GM23338 (cell line): ENCODE results near the gene HECTD1. TPM values are rescaled to one million over a fixed set of nuclear protein-coding genes. Genes with fewer than 3 reads are reported as not detected.

ENCODE experiments used
- ATAC-seq: fragments of 200-7000 bp; cut with Tn5 transposase; 3 replicates; pipeline ENCODE4 v1.9.1; 2020
- DNase-seq: peaks from one replicate; pipeline ENCODE4 v3.0.0-alpha.2; 2015; ENCODE audit warnings: low spot score
- H2AFZ ChIP-seq: fragments of 200-600 bp; sonication (generic); 2 replicates; pipeline ENCODE4 v1.8.0; 2016; ENCODE audit warnings: antibody characterized with exemption, mild to moderate bottlenecking, moderate library complexity
- H3F3A ChIP-seq: fragments of 200-600 bp; sonication (generic); replicated peaks from 2 replicates; pipeline ENCODE4 v1.8.0; 2017; ENCODE audit warnings: antibody characterized with exemption, mixed run types, low read depth
- H3K27ac ChIP-seq: fragments of 200-600 bp; sonication (generic); 2 replicates; pipeline ENCODE4 v1.6.1; 2016; ENCODE audit warnings: low read depth
- H3K27me3 ChIP-seq: fragments of 200-600 bp; sonication (generic); 2 replicates; pipeline ENCODE4 v1.8.0; 2016; ENCODE audit warnings: mild to moderate bottlenecking, mixed run types, moderate library complexity; ENCODE audit not compliant: insufficient read depth
- H3K36me3 ChIP-seq: fragments of 200-600 bp; sonication (generic); 2 replicates; pipeline ENCODE4 v1.8.0; 2016; ENCODE audit warnings: mild to moderate bottlenecking; ENCODE audit not compliant: insufficient read depth
- H3K4me1 ChIP-seq: fragments of 200-600 bp; sonication (generic); 2 replicates; pipeline ENCODE4 v1.8.0; 2016; ENCODE audit warnings: mild to moderate bottlenecking, moderate library complexity; ENCODE audit not compliant: insufficient read depth
- H3K4me2 ChIP-seq: fragments of 200-600 bp; sonication (generic); 2 replicates; pipeline ENCODE4 v1.7.1; 2017; ENCODE audit warnings: mixed run types
- H3K4me3 ChIP-seq: fragments of 200-600 bp; sonication (generic); 2 replicates; pipeline ENCODE4 v1.6.1; 2016; ENCODE audit warnings: mixed run types
- H3K79me2 ChIP-seq: fragments of 200-600 bp; sonication (generic); replicated peaks from 2 replicates; pipeline ENCODE4 v1.8.0; 2017; ENCODE audit warnings: mild to moderate bottlenecking; ENCODE audit not compliant: insufficient read depth
- H3K9me2 ChIP-seq: fragments of 200-600 bp; sonication (generic); 2 replicates; pipeline ENCODE4 v1.8.0; 2017; ENCODE audit not compliant: insufficient read depth
- H4K20me1 ChIP-seq: fragments of 200-600 bp; sonication (generic); replicated peaks from 2 replicates; pipeline ENCODE4 v1.8.0; 2017; ENCODE audit warnings: mild to moderate bottlenecking; ENCODE audit not compliant: insufficient read depth
- H3K27ac Mint-ChIP-seq: 2 replicates; pipeline ENCODE4 v1.8.0; 2020; ENCODE audit warnings: inconsistent platforms, mild to moderate bottlenecking, moderate library complexity, mixed read lengths
- H3K27me3 Mint-ChIP-seq: 3 replicates; pipeline ENCODE4 v1.8.0; 2022; ENCODE audit warnings: low read depth, mild to moderate bottlenecking, moderate library complexity, mixed read lengths, inconsistent platforms; ENCODE audit not compliant: insufficient read depth, poor library complexity
- H3K36me3 Mint-ChIP-seq: 3 replicates; pipeline ENCODE4 v1.8.0; 2021; ENCODE audit warnings: low read depth, mild to moderate bottlenecking, inconsistent platforms, moderate library complexity, mixed read lengths
- H3K4me1 Mint-ChIP-seq: 3 replicates; pipeline ENCODE4 v1.8.0; 2020; ENCODE audit warnings: mild to moderate bottlenecking, inconsistent platforms, mixed read lengths
- H3K4me3 Mint-ChIP-seq: 3 replicates; pipeline ENCODE4 v1.8.0; 2021; ENCODE audit warnings: moderate library complexity, mild to moderate bottlenecking, inconsistent platforms, mixed read lengths
- H3K9me3 Mint-ChIP-seq: 3 replicates; pipeline ENCODE4 v1.8.0; 2020; ENCODE audit warnings: moderate library complexity, mild to moderate bottlenecking, inconsistent platforms, mixed read lengths
- CTCF ChIP-seq, 2 experiments: fragments of 200-600 bp in 1 of 2; sonication (generic) in 1 of 2; conservative IDR thresholded peaks; 2 replicates each; pipeline versions ENCODE4 v1.5.1 to v1.6.1; 2016 to 2017; ENCODE audit warnings: antibody characterized with exemption in 2 of 2, low read depth in 2 of 2, mild to moderate bottlenecking in 2 of 2, moderate library complexity in 1 of 2
- EZH2 ChIP-seq: fragments of 200-600 bp; sonication (generic); IDR thresholded peaks from one replicate; pipeline ENCODE4 v1.8.0; 2017; ENCODE audit warnings: antibody characterized with exemption, mild to moderate bottlenecking, low read depth; ENCODE audit not compliant: unreplicated experiment
- EZH2phosphoT487 ChIP-seq: fragments of 200-600 bp; sonication (generic); IDR thresholded peaks from one replicate; pipeline ENCODE4 v1.8.1; 2018; ENCODE audit warnings: antibody characterized with exemption; ENCODE audit not compliant: unreplicated experiment
- POLR2AphosphoS5 ChIP-seq: IDR thresholded peaks from 2 replicates; pipeline ENCODE4 v1.6.1; 2016; ENCODE audit warnings: antibody characterized with exemption, low read depth
- STAT1 ChIP-seq: IDR thresholded peaks from one replicate; pipeline ENCODE4 v1.6.1; 2016; ENCODE audit warnings: antibody characterized with exemption; ENCODE audit not compliant: unreplicated experiment
- ZNF114 ChIP-seq: fragments of 250-450 bp; sonication (Bioruptor Pico); IDR thresholded peaks from 2 replicates; pipeline ENCODE4 v1.5.0; 2020; ENCODE audit warnings: mild to moderate bottlenecking, moderate library complexity
- ZNF462 ChIP-seq: fragments of 250-450 bp; sonication (Bioruptor Pico); IDR thresholded peaks from 2 replicates; pipeline ENCODE4 v1.5.0; 2020; ENCODE audit warnings: mild to moderate bottlenecking, moderate library complexity
- polyA plus RNA-seq: library from polyadenylated mRNA; unstranded; fragments of >200 nt; fragmentation: Nextera tagmentation; extraction: Ambion mirVana; gene quantifications from 2 replicates; pipeline ENCODE4 v1.2.1, GENCODE V29; 2016
- total RNA-seq: library from RNA; depleted of rRNA; stranded (reverse); fragments of >200 nt; shearing (Covaris generic); gene quantifications from 2 replicates; pipeline ENCODE4 v1.2.3, GENCODE V29; 2014

Gene HECTD1
- total and polyA plus RNA-seq, 2 experiments from 2014 or later, result 42.1 to 132 TPM

GRCh38 chr14:31241450-31242114 is 34.0 kb upstream of the HECTD1 start:
- no peaks in the 10 kb centered on the region for H3F3A ChIP-seq
- H3K4me2 ChIP-seq, result no peak overlapping the region
- peaks cover 8% of the 10 kb centered on the region; the same call in 1 of the 2 replicates for H3K4me1 ChIP-seq
- no peak overlapping the region for H2AFZ ChIP-seq
- Mint-ChIP-seq H3K9me3 (no peaks in the 10 kb centered on the region; the same call in 2 of the 3 replicates), H3K27ac (peak overlapping the region; percentile 34; the same call in 1 of the 2 replicates), H3K4me1 (peaks cover 12% of the 10 kb centered on the region), H3K36me3 (no peaks in the 10 kb centered on the region), H3K27me3 (peaks cover 11% of the 10 kb centered on the region), H3K4me3 (no peak overlapping the region)
- H3K9me2 ChIP-seq, result peaks cover 3% of the 10 kb centered on the region; the same call in 1 of the 2 replicates
- no peaks in the 10 kb centered on the region for H3K36me3 ChIP-seq
- H3K27ac ChIP-seq, result no peak overlapping the region
- DNase-seq (no peak), ATAC-seq (no peak)
- H4K20me1 ChIP-seq, result no peaks in the 10 kb centered on the region
- H3K27me3 ChIP-seq, result no peaks in the 10 kb centered on the region
- TF ChIP-seq EZH2, result no peak
- no peak for TF ChIP-seq CTCF (conservative IDR thresholded peaks at IDR 0.05; ENCODE audit: low read depth in 2 of 2)
- TF ChIP-seq POLR2AphosphoS5, result no peak
- TF ChIP-seq STAT1, result no peak
- TF ChIP-seq ZNF462, result no peak
- TF ChIP-seq EZH2phosphoT487, result no peak
- TF ChIP-seq ZNF114, result no peak
- no peak overlapping the region for H3K4me3 ChIP-seq
- no peaks in the 10 kb centered on the region for H3K79me2 ChIP-seq
